ENCODE results near the gene SLC8A1. TPM values are rescaled to one million over a fixed set of nuclear protein-coding genes. Genes with fewer than 3 reads are reported as not detected.

Gene SLC8A1
- total RNA-seq, 1 experiment from 2014 or later, result not detected

GRCh38 chr2:40439473-40439872 is 12.4 kb downstream of the SLC8A1 start:
- Histone ChIP-seq H3K9me2 (replicated peaks; ENCODE audit: insufficient read depth, low read length) (no peaks in the 10 kb centered on the region), H4K20me1 (ENCODE audit: insufficient read depth, low read depth, low read length) (no peaks in the 10 kb centered on the region), H3K4me3 (ENCODE audit: low read length) (no peak overlapping the region), H3K27ac (ENCODE audit: low read length) (no peak overlapping the region), H2AFZ (ENCODE audit: low read length) (no peak overlapping the region), H3K4me2 (ENCODE audit: low read depth, low read length, poor library complexity, severe bottlenecking) (no peak overlapping the region), H3K27me3 (ENCODE audit: low read length) (no peaks in the 10 kb centered on the region), H3K36me3 (ENCODE audit: insufficient read depth, low read length) (no peaks in the 10 kb centered on the region), H3K9me3 (ENCODE audit: low read length) (no peaks in the 10 kb centered on the region), H3K9ac (ENCODE audit: low read length) (no peak overlapping the region), H3K4me1 (ENCODE audit: low read length) (0 out of 2 replicates have a peak, but pooled peaks cover 2% of the 10 kb centered on the region), H3K79me2 (ENCODE audit: low read length) (no peaks in the 10 kb centered on the region)
- DNase-seq, result no peak

DNA sequence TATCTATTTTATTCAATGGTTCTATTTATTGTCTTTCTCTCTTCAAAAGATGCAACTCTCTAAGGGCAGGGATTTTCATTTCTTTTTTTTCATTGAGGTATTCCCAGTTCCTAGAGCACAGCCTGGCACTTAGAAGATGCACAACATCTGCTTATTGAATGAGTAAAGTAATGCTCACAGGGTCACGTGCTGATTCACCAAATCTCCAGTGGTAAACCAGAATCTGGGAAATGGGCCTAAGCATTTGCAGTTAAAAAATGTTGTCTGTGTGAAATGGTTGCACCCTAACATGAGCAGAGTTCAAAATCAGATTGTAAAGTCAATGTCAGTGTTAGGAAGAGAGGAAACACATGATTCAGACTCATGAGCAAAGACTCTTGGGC is 15.8 kb downstream of the SLC8A1 start:
- Histone ChIP-seq H3K79me2 (ENCODE audit: low read length) (no peaks in the 10 kb centered on the region), H3K9ac (ENCODE audit: low read length) (no peak overlapping the region), H3K27me3 (ENCODE audit: low read length) (no peaks in the 10 kb centered on the region), H4K20me1 (ENCODE audit: insufficient read depth, low read depth, low read length) (no peaks in the 10 kb centered on the region), H3K4me2 (ENCODE audit: low read depth, low read length, poor library complexity, severe bottlenecking) (no peak overlapping the region), H3K4me1 (ENCODE audit: low read length) (0 out of 2 replicates have a peak, but pooled peaks cover 2% of the 10 kb centered on the region), H2AFZ (ENCODE audit: low read length) (no peak overlapping the region), H3K9me2 (replicated peaks; ENCODE audit: insufficient read depth, low read length) (no peaks in the 10 kb centered on the region), H3K9me3 (ENCODE audit: low read length) (no peaks in the 10 kb centered on the region), H3K27ac (ENCODE audit: low read length) (no peak overlapping the region), H3K4me3 (ENCODE audit: low read length) (no peak overlapping the region), H3K36me3 (ENCODE audit: insufficient read depth, low read length) (no peaks in the 10 kb centered on the region)
- no peak for DNase-seq

DNA sequence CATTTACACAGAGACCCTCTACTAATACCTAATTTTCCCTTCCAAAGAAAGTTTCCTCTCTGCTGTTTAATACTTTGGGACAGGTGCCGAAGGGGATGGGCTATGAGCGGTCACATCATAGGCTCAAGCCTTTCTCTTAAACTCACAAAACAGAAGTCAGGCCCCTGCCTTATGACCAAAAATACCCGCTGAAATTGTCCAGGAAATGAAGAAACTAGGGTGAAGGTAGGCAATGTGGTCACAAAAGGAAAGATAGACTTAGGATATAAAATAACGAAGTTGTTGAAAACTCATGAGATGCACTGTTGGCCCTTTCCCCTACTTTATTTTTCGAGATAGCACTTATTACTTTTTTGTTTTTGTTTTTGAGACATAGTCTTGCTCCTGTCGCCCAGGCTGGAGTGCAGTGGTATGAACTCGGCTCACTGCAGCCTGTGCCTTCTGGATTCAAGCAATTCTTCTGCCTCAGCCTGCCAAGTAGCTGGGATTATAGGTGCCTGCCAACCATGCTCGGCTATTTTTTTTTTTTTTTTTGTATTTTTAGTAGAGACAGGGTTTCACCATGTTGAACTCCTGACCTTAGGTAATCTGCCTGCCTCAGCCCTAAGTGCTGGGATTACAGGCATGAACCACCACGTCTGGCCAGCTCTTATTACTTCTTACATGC is 16.3 kb downstream of the SLC8A1 start:
- H3K36me3 ChIP-seq (ENCODE audit: insufficient read depth, low read length), result no peaks in the 10 kb centered on the region
- H3K9me3 ChIP-seq (ENCODE audit: low read length), result no peaks in the 10 kb centered on the region
- no peaks in the 10 kb centered on the region for H3K27me3 ChIP-seq (ENCODE audit: low read length)
- H3K27ac ChIP-seq (ENCODE audit: low read length), result no peak overlapping the region
- H3K9me2 ChIP-seq (replicated peaks; ENCODE audit: insufficient read depth, low read length), result no peaks in the 10 kb centered on the region
- H3K9ac ChIP-seq (ENCODE audit: low read length), result no peak overlapping the region
- H2AFZ ChIP-seq (ENCODE audit: low read length), result no peak overlapping the region
- no peaks in the 10 kb centered on the region for H3K79me2 ChIP-seq (ENCODE audit: low read length)
- no peaks in the 10 kb centered on the region for H4K20me1 ChIP-seq (ENCODE audit: insufficient read depth, low read depth, low read length)
- H3K4me3 ChIP-seq (ENCODE audit: low read length), result no peak overlapping the region
- DNase-seq, result no peak
- no peak overlapping the region for H3K4me2 ChIP-seq (ENCODE audit: low read depth, low read length, poor library complexity, severe bottlenecking)
- no peaks in the 10 kb centered on the region for H3K4me1 ChIP-seq (ENCODE audit: low read length)

DNA sequence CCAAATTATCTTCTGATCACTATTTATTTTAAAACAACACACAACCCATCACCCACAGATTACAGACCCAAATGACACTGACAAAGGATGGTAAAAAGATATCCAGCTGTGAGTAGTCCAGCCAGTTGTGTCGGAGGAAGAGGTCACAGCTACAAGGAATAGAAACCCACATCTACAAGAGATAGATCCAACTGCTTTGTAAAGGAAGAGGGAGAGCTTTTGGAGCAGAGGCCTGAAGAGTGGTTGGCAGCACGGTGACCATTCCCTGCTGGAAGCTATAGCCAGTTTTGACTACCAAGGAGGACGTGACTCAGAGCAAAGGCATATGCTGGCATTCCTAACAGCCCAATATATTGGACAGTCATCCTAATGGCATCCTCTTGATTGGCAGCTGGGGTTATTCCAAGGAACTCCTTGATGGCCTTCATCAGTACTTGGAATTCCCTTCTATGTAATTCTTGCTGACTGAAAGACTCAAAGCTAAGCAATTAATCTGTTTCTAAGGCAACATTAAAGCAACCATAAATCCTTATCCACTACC is 17.1 kb downstream of the SLC8A1 start:
- Histone ChIP-seq H3K9me3 (ENCODE audit: low read length) (no peaks in the 10 kb centered on the region), H3K36me3 (ENCODE audit: insufficient read depth, low read length) (no peaks in the 10 kb centered on the region), H3K4me2 (ENCODE audit: low read depth, low read length, poor library complexity, severe bottlenecking) (no peak overlapping the region), H3K27me3 (ENCODE audit: low read length) (no peaks in the 10 kb centered on the region), H2AFZ (ENCODE audit: low read length) (no peak overlapping the region), H3K27ac (ENCODE audit: low read length) (no peak overlapping the region), H4K20me1 (ENCODE audit: insufficient read depth, low read depth, low read length) (no peaks in the 10 kb centered on the region), H3K4me1 (ENCODE audit: low read length) (no peaks in the 10 kb centered on the region), H3K79me2 (ENCODE audit: low read length) (no peaks in the 10 kb centered on the region), H3K4me3 (ENCODE audit: low read length) (no peak overlapping the region), H3K9ac (ENCODE audit: low read length) (no peak overlapping the region), H3K9me2 (replicated peaks; ENCODE audit: insufficient read depth, low read length) (no peaks in the 10 kb centered on the region)
- no peak for DNase-seq

GRCh38 chr2:40433736-40434135 is 18.2 kb downstream of the SLC8A1 start:
- Histone ChIP-seq H3K4me1 (ENCODE audit: low read length) (no peaks in the 10 kb centered on the region), H2AFZ (ENCODE audit: low read length) (no peak overlapping the region), H3K9me2 (replicated peaks; ENCODE audit: insufficient read depth, low read length) (no peaks in the 10 kb centered on the region), H3K4me2 (ENCODE audit: low read depth, low read length, poor library complexity, severe bottlenecking) (no peak overlapping the region), H3K27me3 (ENCODE audit: low read length) (no peaks in the 10 kb centered on the region), H3K9ac (ENCODE audit: low read length) (no peak overlapping the region), H3K4me3 (ENCODE audit: low read length) (no peak overlapping the region), H3K36me3 (ENCODE audit: insufficient read depth, low read length) (no peaks in the 10 kb centered on the region), H3K79me2 (ENCODE audit: low read length) (no peaks in the 10 kb centered on the region), H3K9me3 (ENCODE audit: low read length) (no peaks in the 10 kb centered on the region), H3K27ac (ENCODE audit: low read length) (no peak overlapping the region), H4K20me1 (ENCODE audit: insufficient read depth, low read depth, low read length) (no peaks in the 10 kb centered on the region)
- DNase-seq, result no peak

GRCh38 chr2:40432921-40433483 is 18.9 kb downstream of the SLC8A1 start:
- no peak for DNase-seq
- H4K20me1 ChIP-seq (ENCODE audit: insufficient read depth, low read depth, low read length), result no peaks in the 10 kb centered on the region

GRCh38 chr2:40431600-40431955 is 20.3 kb downstream of the SLC8A1 start:
- no peaks in the 10 kb centered on the region for H3K9me2 ChIP-seq (replicated peaks; ENCODE audit: insufficient read depth, low read length)
- DNase-seq, result no peak
- no peaks in the 10 kb centered on the region for H4K20me1 ChIP-seq (ENCODE audit: insufficient read depth, low read depth, low read length)
- no peak overlapping the region for H3K4me3 ChIP-seq (ENCODE audit: low read length)
- no peaks in the 10 kb centered on the region for H3K36me3 ChIP-seq (ENCODE audit: insufficient read depth, low read length)
- no peaks in the 10 kb centered on the region for H3K4me1 ChIP-seq (ENCODE audit: low read length)
- H3K27ac ChIP-seq (ENCODE audit: low read length), result no peak overlapping the region
- H3K4me2 ChIP-seq (ENCODE audit: low read depth, low read length, poor library complexity, severe bottlenecking), result no peak overlapping the region
- H3K79me2 ChIP-seq (ENCODE audit: low read length), result no peaks in the 10 kb centered on the region
- H3K9me3 ChIP-seq (ENCODE audit: low read length), result no peaks in the 10 kb centered on the region
- no peak overlapping the region for H2AFZ ChIP-seq (ENCODE audit: low read length)
- no peaks in the 10 kb centered on the region for H3K27me3 ChIP-seq (ENCODE audit: low read length)
- no peak overlapping the region for H3K9ac ChIP-seq (ENCODE audit: low read length)

More at GRCh38 chr2:40432921-40433483, 18.9 kb downstream of the SLC8A1 start:
- Histone ChIP-seq H3K27ac (ENCODE audit: low read length) (no peak overlapping the region), H3K9me2 (replicated peaks; ENCODE audit: insufficient read depth, low read length) (no peaks in the 10 kb centered on the region), H3K9me3 (ENCODE audit: low read length) (no peaks in the 10 kb centered on the region), H3K79me2 (ENCODE audit: low read length) (no peaks in the 10 kb centered on the region), H3K9ac (ENCODE audit: low read length) (no peak overlapping the region), H3K36me3 (ENCODE audit: insufficient read depth, low read length) (no peaks in the 10 kb centered on the region), H3K27me3 (ENCODE audit: low read length) (no peaks in the 10 kb centered on the region), H3K4me1 (ENCODE audit: low read length) (no peaks in the 10 kb centered on the region), H2AFZ (ENCODE audit: low read length) (no peak overlapping the region), H3K4me2 (ENCODE audit: low read depth, low read length, poor library complexity, severe bottlenecking) (no peak overlapping the region), H3K4me3 (ENCODE audit: low read length) (no peak overlapping the region)

DNA sequence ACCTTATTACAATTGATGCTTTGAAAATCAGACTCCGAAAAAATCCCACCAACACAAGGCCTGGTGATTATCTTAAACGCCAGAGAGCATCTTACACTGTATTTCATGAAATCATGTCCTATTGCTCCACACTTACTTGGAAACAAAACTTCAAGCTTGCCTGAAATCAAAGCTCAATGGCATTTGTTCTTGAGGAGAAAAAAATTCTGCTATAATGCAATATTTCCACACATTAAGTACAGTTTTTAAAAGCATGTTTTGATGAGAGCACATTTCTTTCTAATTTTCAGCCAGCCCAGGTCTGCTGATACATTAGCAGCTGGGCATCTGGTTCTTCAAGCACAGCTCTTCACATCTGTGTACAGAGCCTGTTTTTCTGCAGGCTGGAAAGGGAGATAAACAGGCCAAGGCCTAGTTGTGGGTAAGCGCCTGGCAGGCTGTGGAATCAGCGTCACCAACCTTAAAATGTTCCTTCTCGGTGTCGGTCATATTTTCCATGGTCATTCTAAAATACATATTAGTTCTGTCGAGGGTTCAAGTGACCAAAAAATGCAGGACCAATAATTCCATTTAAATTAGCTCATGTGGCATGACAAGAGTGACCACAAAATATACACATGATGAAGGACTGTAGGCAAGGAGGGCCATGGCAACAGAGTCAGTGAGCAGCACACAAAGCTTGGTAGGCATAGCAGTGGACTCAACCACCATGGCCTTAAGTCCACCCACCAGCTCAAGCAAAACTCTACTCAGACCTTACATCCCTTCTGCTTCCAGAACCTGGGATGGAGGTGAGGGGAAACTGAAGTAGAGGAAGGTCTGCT is 20.9 kb downstream of the SLC8A1 start:
- Histone ChIP-seq H3K4me3 (ENCODE audit: low read length) (no peak overlapping the region), H3K79me2 (ENCODE audit: low read length) (no peaks in the 10 kb centered on the region), H3K4me2 (ENCODE audit: low read depth, low read length, poor library complexity, severe bottlenecking) (no peak overlapping the region), H3K36me3 (ENCODE audit: insufficient read depth, low read length) (no peaks in the 10 kb centered on the region), H3K9me2 (replicated peaks; ENCODE audit: insufficient read depth, low read length) (no peaks in the 10 kb centered on the region), H4K20me1 (ENCODE audit: insufficient read depth, low read depth, low read length) (no peaks in the 10 kb centered on the region), H3K9me3 (ENCODE audit: low read length) (no peaks in the 10 kb centered on the region), H3K9ac (ENCODE audit: low read length) (no peak overlapping the region), H3K27ac (ENCODE audit: low read length) (no peak overlapping the region), H2AFZ (ENCODE audit: low read length) (no peak overlapping the region), H3K27me3 (ENCODE audit: low read length) (no peaks in the 10 kb centered on the region), H3K4me1 (ENCODE audit: low read length) (no peaks in the 10 kb centered on the region)
- no peak for DNase-seq
